ENCODE data around the gene PPFIBP2.

The PPFIBP2 gene

GRCh38 chr11:7578276-7578955 is 64.6 kb downstream of the PPFIBP2 start:
- DNase-seq (ENCODE audit: low read depth) = no peak

- no peak for DNase-seq (ENCODE audit: low read depth)
Observed at GRCh38 chr11:7579361-7579791, 65.6 kb downstream of the PPFIBP2 start.

- DNase-seq (ENCODE audit: low read depth) = no peak
Observed at GRCh38 chr11:7581021-7581590, 67.3 kb downstream of the PPFIBP2 start.

- DNase-seq (ENCODE audit: low read depth) = no peak
Observed at GRCh38 chr11:7582338-7582985, 68.7 kb downstream of the PPFIBP2 start.

- no peak for DNase-seq (ENCODE audit: low read depth)
Observed at GRCh38 chr11:7583248-7583647, 69.4 kb downstream of the PPFIBP2 start.

- no peak for DNase-seq (ENCODE audit: low read depth)
Observed at GRCh38 chr11:7584910-7585309, 71.1 kb downstream of the PPFIBP2 start.

GRCh38 chr11:7585816-7586215 is 72.0 kb downstream of the PPFIBP2 start:
- DNase-seq (ENCODE audit: low read depth) = no peak

GRCh38 chr11:7586376-7586775 is 72.6 kb downstream of the PPFIBP2 start:
- no peak for DNase-seq (ENCODE audit: low read depth)

- no peak for DNase-seq (ENCODE audit: low read depth)
Observed at GRCh38 chr11:7587712-7588111, 73.9 kb downstream of the PPFIBP2 start.

GRCh38 chr11:7589861-7590260 is 76.1 kb downstream of the PPFIBP2 start:
- no peak for DNase-seq (ENCODE audit: low read depth)

GRCh38 chr11:7590529-7590928 is 76.7 kb downstream of the PPFIBP2 start:
- no peak for DNase-seq (ENCODE audit: low read depth)

- no peak for DNase-seq (ENCODE audit: low read depth)
Observed at GRCh38 chr11:7591107-7591894, 77.5 kb downstream of the PPFIBP2 start.

GRCh38 chr11:7591987-7592386 is 78.2 kb downstream of the PPFIBP2 start:
- DNase-seq (ENCODE audit: low read depth) = no peak

- no peak for DNase-seq (ENCODE audit: low read depth)
Observed at GRCh38 chr11:7592711-7593110, 78.9 kb downstream of the PPFIBP2 start.

- DNase-seq (ENCODE audit: low read depth) = no peak
Observed at GRCh38 chr11:7593481-7593880, 79.7 kb downstream of the PPFIBP2 start.

GRCh38 chr11:7595016-7595866 is 81.4 kb downstream of the PPFIBP2 start:
- DNase-seq (ENCODE audit: low read depth) = no peak

GRCh38 chr11:7595951-7596350 is 82.2 kb downstream of the PPFIBP2 start:
- no peak for DNase-seq (ENCODE audit: low read depth)

GRCh38 chr11:7596975-7597391 is 83.2 kb downstream of the PPFIBP2 start:
- DNase-seq (ENCODE audit: low read depth) = no peak

- no peak for DNase-seq (ENCODE audit: low read depth)
Observed at GRCh38 chr11:7597620-7598019, 83.8 kb downstream of the PPFIBP2 start.

- no peak for DNase-seq (ENCODE audit: low read depth)
Observed at GRCh38 chr11:7599209-7599608, 85.4 kb downstream of the PPFIBP2 start.

GRCh38 chr11:7600205-7600775 is 86.5 kb downstream of the PPFIBP2 start:
- no peak for DNase-seq (ENCODE audit: low read depth)

Measured in activated T-helper 1 cell treated with Interleukin-2 at 50 U/mL for 16 hours (primary cell).